NCI-H187 (cell line): ENCODE data around the gene AP2A2.

ENCODE experiments used
- DNase-seq, 2 experiments: peaks; one replicate each; lab custom pipeline; 2025; lab: John Stamatoyannopoulos, UW

AP2A2 gene

GRCh38 chr11:898540-899190, 27.0 kb upstream of the AP2A2 start:
- DNase-seq = no peak

- DNase-seq = no peak
These were observed 25.9 kb upstream of the AP2A2 start for GRCh38 chr11:899724-900123.

- DNase-seq = no peak
These were observed 25.1 kb upstream of the AP2A2 start for GRCh38 chr11:900545-900944.

GRCh38 chr11:901452-902061, 24.1 kb upstream of the AP2A2 start:
- DNase-seq = no peak

GRCh38 chr11:904380-904779, 21.3 kb upstream of the AP2A2 start:
- DNase-seq = no peak

GRCh38 chr11:905952-906351, 19.7 kb upstream of the AP2A2 start:
- DNase-seq = no peak

- no peak for DNase-seq
These were observed 18.0 kb upstream of the AP2A2 start for GRCh38 chr11:907668-908067.

- no peak for DNase-seq
These were observed 17.4 kb upstream of the AP2A2 start for GRCh38 chr11:908273-908672.

- DNase-seq = no peak
These were observed 16.3 kb upstream of the AP2A2 start for GRCh38 chr11:909406-909805.

GRCh38 chr11:910044-910588, 15.6 kb upstream of the AP2A2 start:
- no peak for DNase-seq

- DNase-seq = peak; percentile 65 to 90
These were observed 15.1 kb upstream of the AP2A2 start, which contains the start of gene CHID1 for GRCh38 chr11:910589-911030. Gene CHID1 (minus strand): TSS chr11:910810. CDS start chr11:904816, 5,994 bp downstream.

GRCh38 chr11:911031-911889, 14.4 kb upstream of the AP2A2 start:
- DNase-seq = peak in 1 of 2 experiments; percentile 32

GRCh38 chr11:911890-912219, 13.8 kb upstream of the AP2A2 start:
- no peak for DNase-seq

- DNase-seq = no peak
These were observed 13.4 kb upstream of the AP2A2 start for GRCh38 chr11:912266-912665.

GRCh38 chr11:913043-913442, 12.6 kb upstream of the AP2A2 start:
- DNase-seq = no peak

GRCh38 chr11:914204-914603, 11.5 kb upstream of the AP2A2 start:
- DNase-seq = no peak

- DNase-seq = no peak
These were observed 10.7 kb upstream of the AP2A2 start for GRCh38 chr11:914747-915501.

- no peak for DNase-seq
These were observed 8.2 kb upstream of the AP2A2 start for GRCh38 chr11:917426-917825.

- DNase-seq = no peak
These were observed 3.6 kb upstream of the AP2A2 start for GRCh38 chr11:921921-922678.

- DNase-seq = no peak
These were observed 1.8 kb upstream of the AP2A2 start for GRCh38 chr11:923691-924405.
